A549 treated with AZD2906 at 1 μM for 4 hours (cell line): ENCODE measurements around the gene CTNNA3. TPM values are rescaled to one million over a fixed set of nuclear protein-coding genes. Genes with fewer than 3 reads are reported as not detected.

Source experiments
- total RNA-seq: library from RNA; stranded (reverse); fragments of 200-300 nt; extraction: Qiagen RNA extraction; gene quantifications from 5 replicates; pipeline ENCODE4 v1.2.3, GENCODE V29; 2022

CTNNA3 gene
- total RNA-seq = not detected in 5 replicates

GRCh38 chr10:67696029-67696428, at the start of gene CTNNA3:
Gene CTNNA3 (minus strand): TSS chr10:67696195.

GRCh38 chr10:66925896-66926715, 769.9 kb downstream of the CTNNA3 start, which contains the start of gene LRRTM3:
Gene LRRTM3 (plus strand): TSS chr10:66926036.

Other genes starting within 250 kb of the CTNNA3 start
- gene DNAJC12, start 142.0 kb upstream of the CTNNA3 start, total RNA-seq = 41.3 to 56.6 TPM (median 50.0 TPM) in 5 replicates
- 14.8 to 19.0 TPM (median 15.7 TPM) in 5 replicates for gene SIRT1, start 188.5 kb upstream of the CTNNA3 start, total RNA-seq